Activated CD8-positive, alpha-beta T cell treated with anti-CD3 and anti-CD28 coated beads, Interleukin-2, amount 10 ng/mL, durations not matched to agents 7 days and 5 days (primary cell): ENCODE measurements around the gene NBDY. TPM values are rescaled to one million over a fixed set of nuclear protein-coding genes. Genes with fewer than 3 reads are reported as not detected.
"Not testable (repeated sequence)": the region's sequence is repeated elsewhere in the genome, so short reads cannot be mapped to it uniquely, and the experiment has no call there.

Experiments used
- ATAC-seq: fragments of 150-1000 bp; cut with Tn5 transposase; one replicate; pipeline ENCODE4 v1.10.0; 2021; ENCODE audit warnings: moderate library complexity
- CTCF ChIA-PET: fragments of 350-600 bp; sonication (Branson Sonifier 250); formaldehyde crosslinking; loops from one replicate; lab custom pipeline; 2021; ENCODE audit warnings: antibody characterized with exemption; lab: Charles Lee
- POLR2A ChIA-PET: fragments of 350-600 bp; sonication (Branson Sonifier 250); formaldehyde crosslinking; loops from one replicate; lab custom pipeline; 2021; ENCODE audit warnings: antibody characterized with exemption; lab: Charles Lee
- DNase-seq: peaks from one replicate; pipeline ENCODE4 v3.0.0-alpha.2; 2020
- H3K27ac Mint-ChIP-seq: one replicate; pipeline ENCODE4 v1.8.0; 2021; ENCODE audit warnings: mild to moderate bottlenecking, mixed read lengths
- H3K27me3 Mint-ChIP-seq: one replicate; pipeline ENCODE4 v1.8.0; 2021; ENCODE audit warnings: low read depth, mixed read lengths
- H3K36me3 Mint-ChIP-seq: one replicate; pipeline ENCODE4 v1.8.0; 2021; ENCODE audit warnings: low read depth, mixed read lengths
- H3K4me1 Mint-ChIP-seq: one replicate; pipeline ENCODE4 v1.8.0; 2021; ENCODE audit warnings: low read depth, mixed read lengths
- H3K4me3 Mint-ChIP-seq: one replicate; pipeline ENCODE4 v1.8.0; 2021; ENCODE audit warnings: mild to moderate bottlenecking, mixed read lengths
- H3K9me3 Mint-ChIP-seq: one replicate; pipeline ENCODE4 v1.8.0; 2022; ENCODE audit warnings: mixed read lengths; ENCODE audit not compliant: insufficient read depth
- total RNA-seq, 2 experiments: library from RNA; stranded (reverse); gene quantifications; one replicate each; pipeline ENCODE4 v1.2.3, GENCODE V29; 2021

NBDY gene
- total RNA-seq, 2 experiments from 2014 or later: 28.6 to 31.2 TPM

- Mint-ChIP-seq H3K9me3 (no peaks in the 10 kb centered on the region), H3K4me3 (peak overlapping the region; percentile 70), H3K27me3 (no peaks in the 10 kb centered on the region), H3K27ac (peak overlapping the region; percentile 97), H3K4me1 (peaks cover 50% of the 10 kb centered on the region), H3K36me3 (peaks cover 10% of the 10 kb centered on the region)
- CTCF ChIA-PET: interaction anchor here (2.1 kb wide), 1 partner anchor 212 kb away, joined by 22 read pairs; no protein-coding TSS in a partner anchor
- POLR2A ChIA-PET: no interaction called here
- DNase-seq (no peak), ATAC-seq (no peak)
Measured at GRCh38 chrX:56765811-56766553, 36.9 kb downstream of the NBDY start.

GRCh38 chrX:56766554-56767347 lies 37.7 kb downstream of the NBDY start:
- Mint-ChIP-seq H3K27ac (peak overlapping the region; percentile 97), H3K4me1 (peaks cover 43% of the 10 kb centered on the region), H3K36me3 (peaks cover 10% of the 10 kb centered on the region), H3K27me3 (no peaks in the 10 kb centered on the region), H3K9me3 (no peaks in the 10 kb centered on the region), H3K4me3 (no peak overlapping the region)
- POLR2A ChIA-PET: no interaction called here
- no peak for DNase-seq
- CTCF ChIA-PET: no interaction called here
- ATAC-seq: no peak

- CTCF ChIA-PET: not testable (repeated sequence)
Measured at GRCh38 chrX:56767348-56768119, 38.5 kb downstream of the NBDY start.

GRCh38 chrX:56768120-56768660 lies 39.1 kb downstream of the NBDY start:
- H3K36me3 Mint-ChIP-seq, ATAC-seq, H3K4me3 Mint-ChIP-seq, H3K27ac Mint-ChIP-seq, DNase-seq, CTCF ChIA-PET, POLR2A ChIA-PET, H3K9me3 Mint-ChIP-seq, H3K27me3 Mint-ChIP-seq: not testable (repeated sequence)
- H3K4me1 Mint-ChIP-seq: peaks cover 29% of the 10 kb centered on the region

More at GRCh38 chrX:56767348-56768119, 38.5 kb downstream of the NBDY start:
- H3K27ac Mint-ChIP-seq, DNase-seq, H3K9me3 Mint-ChIP-seq, POLR2A ChIA-PET, H3K36me3 Mint-ChIP-seq, ATAC-seq, H3K4me3 Mint-ChIP-seq, H3K27me3 Mint-ChIP-seq: not testable (repeated sequence)
- peaks cover 35% of the 10 kb centered on the region for H3K4me1 Mint-ChIP-seq

GRCh38 chrX:56772675-56773521 lies 43.9 kb downstream of the NBDY start:
- H3K9me3 Mint-ChIP-seq, ATAC-seq, POLR2A ChIA-PET, H3K27me3 Mint-ChIP-seq, H3K4me1 Mint-ChIP-seq, H3K36me3 Mint-ChIP-seq, H3K27ac Mint-ChIP-seq, H3K4me3 Mint-ChIP-seq, CTCF ChIA-PET, DNase-seq: not testable (repeated sequence)

GRCh38 chrX:56773522-56774060 lies 44.5 kb downstream of the NBDY start:
- DNase-seq, H3K27ac Mint-ChIP-seq, CTCF ChIA-PET, H3K4me1 Mint-ChIP-seq, H3K27me3 Mint-ChIP-seq, ATAC-seq, H3K36me3 Mint-ChIP-seq, POLR2A ChIA-PET, H3K9me3 Mint-ChIP-seq, H3K4me3 Mint-ChIP-seq: not testable (repeated sequence)

GRCh38 chrX:56778099-56778923 lies 49.3 kb downstream of the NBDY start:
- ATAC-seq, POLR2A ChIA-PET: not testable (repeated sequence)

GRCh38 chrX:56778924-56779468 lies 50.0 kb downstream of the NBDY start:
- ATAC-seq, CTCF ChIA-PET, H3K4me3 Mint-ChIP-seq, H3K27ac Mint-ChIP-seq, DNase-seq, POLR2A ChIA-PET, H3K9me3 Mint-ChIP-seq, H3K27me3 Mint-ChIP-seq, H3K36me3 Mint-ChIP-seq, H3K4me1 Mint-ChIP-seq: not testable (repeated sequence)

More at GRCh38 chrX:56778099-56778923, 49.3 kb downstream of the NBDY start:
- H3K27me3 Mint-ChIP-seq, H3K4me3 Mint-ChIP-seq, CTCF ChIA-PET, H3K27ac Mint-ChIP-seq, H3K4me1 Mint-ChIP-seq, H3K9me3 Mint-ChIP-seq, DNase-seq, H3K36me3 Mint-ChIP-seq: not testable (repeated sequence)

GRCh38 chrX:56780681-56781649 lies 51.9 kb downstream of the NBDY start:
- ATAC-seq, H3K4me1 Mint-ChIP-seq, POLR2A ChIA-PET, H3K27me3 Mint-ChIP-seq, CTCF ChIA-PET, H3K9me3 Mint-ChIP-seq, H3K36me3 Mint-ChIP-seq, DNase-seq, H3K27ac Mint-ChIP-seq, H3K4me3 Mint-ChIP-seq: not testable (repeated sequence)
